PFSK-1 (cell line): Measurements from ENCODE around the gene ING2.

Source experiments
- POLR2AphosphoS5 ChIP-seq: IDR thresholded peaks from 2 replicates; pipeline ENCODE4 v1.6.1; 2012; ENCODE audit warnings: low read depth, mild to moderate bottlenecking, control low read depth, low read length, moderate library complexity
- SIN3A ChIP-seq: IDR thresholded peaks from 2 replicates; pipeline ENCODE4 v1.6.1; 2012; ENCODE audit warnings: mild to moderate bottlenecking, low read length, moderate library complexity, borderline replicate concordance; ENCODE audit not compliant: insufficient read depth
- TAF1 ChIP-seq: IDR thresholded peaks from 2 replicates; pipeline ENCODE4 v1.6.1; 2012; ENCODE audit warnings: low read length, control low read depth, borderline replicate concordance; ENCODE audit not compliant: insufficient read depth
- TF ChIP-seq, protein P1 (sequence below), 2 experiments: IDR thresholded peaks; 2 replicates each; pipeline versions ENCODE4 v1.6.1 to v1.8.0; 2011 to 2012; ENCODE audit warnings: low read depth in 2 of 2, low read length in 2 of 2, control low read depth in 1 of 2, inconsistent platforms in 1 of 2, mild to moderate bottlenecking in 1 of 2, moderate library complexity in 1 of 2; ENCODE audit not compliant: insufficient read depth in 1 of 2

DNA sequence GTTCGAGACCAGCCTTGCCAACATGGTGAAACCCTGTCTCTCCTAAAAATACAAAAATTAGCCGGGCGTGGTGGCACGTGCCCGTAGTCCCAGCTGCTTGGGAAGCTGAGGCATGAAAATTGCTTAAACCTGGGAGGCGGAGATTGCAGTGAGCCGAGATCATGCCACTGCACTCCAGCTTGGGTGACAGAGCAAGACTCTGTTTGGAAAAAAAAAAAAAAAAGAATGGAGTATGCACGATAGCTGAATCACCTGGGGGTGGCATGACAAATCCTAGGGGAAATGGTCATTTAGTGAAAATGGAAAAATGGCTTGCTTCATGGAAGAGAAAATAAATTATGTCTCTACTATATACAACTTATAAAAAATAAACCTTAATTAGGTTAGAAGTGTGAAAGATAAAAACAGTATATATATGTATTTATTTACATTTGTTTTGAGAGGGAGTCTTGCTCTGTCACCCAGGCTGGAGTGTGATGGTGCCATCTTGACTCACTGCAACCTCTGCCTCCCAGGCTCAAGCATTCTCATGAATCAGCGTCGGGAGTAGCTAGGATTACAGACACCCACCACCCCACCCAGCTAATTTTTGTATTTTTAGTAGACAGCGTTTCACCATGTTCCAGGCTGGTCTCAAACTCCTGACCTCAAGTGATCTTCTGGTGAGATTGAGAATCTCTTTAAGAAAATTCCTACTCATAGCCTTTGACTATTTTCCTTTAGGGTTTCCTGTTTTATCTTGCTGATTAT, 19.3 kb upstream of the ING2 start:
- no peak for TF ChIP-seq SIN3A
- TF ChIP-seq TAF1 = no peak
- TF ChIP-seq, protein P1, sequence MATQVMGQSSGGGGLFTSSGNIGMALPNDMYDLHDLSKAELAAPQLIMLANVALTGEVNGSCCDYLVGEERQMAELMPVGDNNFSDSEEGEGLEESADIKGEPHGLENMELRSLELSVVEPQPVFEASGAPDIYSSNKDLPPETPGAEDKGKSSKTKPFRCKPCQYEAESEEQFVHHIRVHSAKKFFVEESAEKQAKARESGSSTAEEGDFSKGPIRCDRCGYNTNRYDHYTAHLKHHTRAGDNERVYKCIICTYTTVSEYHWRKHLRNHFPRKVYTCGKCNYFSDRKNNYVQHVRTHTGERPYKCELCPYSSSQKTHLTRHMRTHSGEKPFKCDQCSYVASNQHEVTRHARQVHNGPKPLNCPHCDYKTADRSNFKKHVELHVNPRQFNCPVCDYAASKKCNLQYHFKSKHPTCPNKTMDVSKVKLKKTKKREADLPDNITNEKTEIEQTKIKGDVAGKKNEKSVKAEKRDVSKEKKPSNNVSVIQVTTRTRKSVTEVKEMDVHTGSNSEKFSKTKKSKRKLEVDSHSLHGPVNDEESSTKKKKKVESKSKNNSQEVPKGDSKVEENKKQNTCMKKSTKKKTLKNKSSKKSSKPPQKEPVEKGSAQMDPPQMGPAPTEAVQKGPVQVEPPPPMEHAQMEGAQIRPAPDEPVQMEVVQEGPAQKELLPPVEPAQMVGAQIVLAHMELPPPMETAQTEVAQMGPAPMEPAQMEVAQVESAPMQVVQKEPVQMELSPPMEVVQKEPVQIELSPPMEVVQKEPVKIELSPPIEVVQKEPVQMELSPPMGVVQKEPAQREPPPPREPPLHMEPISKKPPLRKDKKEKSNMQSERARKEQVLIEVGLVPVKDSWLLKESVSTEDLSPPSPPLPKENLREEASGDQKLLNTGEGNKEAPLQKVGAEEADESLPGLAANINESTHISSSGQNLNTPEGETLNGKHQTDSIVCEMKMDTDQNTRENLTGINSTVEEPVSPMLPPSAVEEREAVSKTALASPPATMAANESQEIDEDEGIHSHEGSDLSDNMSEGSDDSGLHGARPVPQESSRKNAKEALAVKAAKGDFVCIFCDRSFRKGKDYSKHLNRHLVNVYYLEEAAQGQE (IDR thresholded peaks at IDR 0.05; ENCODE audit: insufficient read depth in 1 of 2, low read depth in 2 of 2, low read length in 2 of 2) = no peak
- no peak for TF ChIP-seq POLR2AphosphoS5
